GM21737 (cell line): ENCODE results near the gene PGLYRP2.
"Not testable (repeated sequence)": the region's sequence is repeated elsewhere in the genome, so short reads cannot be mapped to it uniquely, and the experiment has no call there.

Experiments used
- ATAC-seq: cut with Tn5 transposase; IDR thresholded peaks from one replicate; pipeline ENCODE4 v1.9.1; 2021; ENCODE audit warnings: mild to moderate bottlenecking, moderate library complexity; ENCODE audit not compliant: unreplicated experiment

The PGLYRP2 gene

GRCh38 chr19:15488489-15489226, 9.4 kb upstream of the PGLYRP2 start:
- no peak for ATAC-seq

- no peak for ATAC-seq
These were observed 7.7 kb upstream of the PGLYRP2 start for GRCh38 chr19:15487038-15487437.

GRCh38 chr19:15485768-15486167, 6.5 kb upstream of the PGLYRP2 start:
- not testable (repeated sequence) for ATAC-seq

GRCh38 chr19:15480996-15481395, 1.7 kb upstream of the PGLYRP2 start:
- not testable (repeated sequence) for ATAC-seq

GRCh38 chr19:15476325-15476724, 3.0 kb downstream of the PGLYRP2 start:
- no peak for ATAC-seq

- ATAC-seq = no peak
These were observed 3.7 kb downstream of the PGLYRP2 start for GRCh38 chr19:15475611-15476010.

GRCh38 chr19:15475169-15475568, 4.1 kb downstream of the PGLYRP2 start:
- ATAC-seq = no peak

- not testable (repeated sequence) for ATAC-seq
These were observed 5.5 kb downstream of the PGLYRP2 start for GRCh38 chr19:15473821-15474220.

GRCh38 chr19:15471639-15472101, 7.6 kb downstream of the PGLYRP2 start:
- ATAC-seq = no peak

GRCh38 chr19:15469513-15470297, 9.6 kb downstream of the PGLYRP2 start:
- no peak for ATAC-seq

- no peak for ATAC-seq
These were observed 10.4 kb downstream of the PGLYRP2 start for GRCh38 chr19:15468675-15469512.

GRCh38 chr19:15467734-15468214, 11.5 kb downstream of the PGLYRP2 start:
- no peak for ATAC-seq

- ATAC-seq = peak; percentile 53
These were observed 12.2 kb downstream of the PGLYRP2 start for GRCh38 chr19:15466851-15467733.

GRCh38 chr19:15464394-15465385, 14.6 kb downstream of the PGLYRP2 start, which contains the start of gene RASAL3:
Gene RASAL3, minus strand, starts transcription at chr19:15464544. Its CDS starts 186 bp downstream, at chr19:15464358.
- no peak for ATAC-seq

GRCh38 chr19:15463861-15464371, 15.4 kb downstream of the PGLYRP2 start:
- no peak for ATAC-seq

- no peak for ATAC-seq
These were observed 17.6 kb downstream of the PGLYRP2 start for GRCh38 chr19:15461694-15462093.

GRCh38 chr19:15457701-15458484, 21.4 kb downstream of the PGLYRP2 start:
- no peak for ATAC-seq
